ENCODE data around the gene RPGRIP1L. TPM values are rescaled to one million over a fixed set of nuclear protein-coding genes. Genes with fewer than 3 reads are reported as not detected.

RPGRIP1L gene
- total and polyA plus RNA-seq, 2 of the 13 experiments (the other 11 are each of a cell fraction or from before 2014, with no cell fraction given) = 5.0 to 13.5 TPM

DNA sequence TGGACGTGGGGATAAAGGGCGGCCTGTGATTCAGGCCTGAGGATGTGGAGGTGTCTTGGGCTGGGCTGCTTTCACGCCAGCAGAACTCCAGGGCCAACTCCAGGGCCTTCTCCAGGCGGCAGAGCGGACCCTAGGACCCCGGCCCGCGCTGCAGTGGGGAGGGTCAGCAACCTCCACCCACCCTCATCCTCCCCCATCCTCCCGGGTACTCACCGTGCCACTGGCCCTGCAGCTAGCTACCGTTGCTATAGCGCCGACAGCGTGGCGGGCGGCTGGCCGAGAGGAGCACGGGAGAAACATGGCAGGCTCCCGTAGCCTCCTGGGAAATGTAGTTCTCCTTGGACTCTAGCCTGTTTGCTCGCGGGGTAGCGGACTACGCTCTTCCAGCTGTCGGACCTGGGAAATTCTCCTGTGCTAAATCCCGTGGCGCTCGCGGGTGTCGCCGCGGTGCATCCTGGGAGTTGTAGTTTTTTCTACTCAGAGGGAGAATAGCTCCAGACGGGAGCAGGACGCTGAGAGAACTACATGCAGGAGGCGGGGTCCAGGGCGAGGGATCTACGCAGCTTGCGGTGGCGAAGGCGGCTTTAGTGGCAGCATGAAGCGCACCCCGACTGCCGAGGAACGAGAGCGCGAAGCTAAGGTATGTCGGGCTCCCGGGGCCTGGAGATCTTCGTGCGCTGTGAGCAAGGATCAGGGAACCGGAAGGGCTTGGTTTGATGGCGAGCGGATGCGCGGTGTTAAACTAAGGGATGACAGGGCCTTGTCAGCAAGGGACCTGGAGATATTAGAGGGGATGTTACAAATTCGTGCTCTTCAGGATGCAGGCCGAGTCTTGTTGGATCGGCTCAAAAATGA, at the start of gene RPGRIP1L, which contains the start of gene FTO (continued):
- TF ChIP-seq AFF4 (CRISPR knock-in tag; IDR thresholded peaks at IDR 0.05) (no peak), MEIS1 (CRISPR knock-in tag; IDR thresholded peaks at IDR 0.05; ENCODE audit: borderline replicate concordance) (peak; percentile 86), CBX2 (IDR thresholded peaks at IDR 0.05; ENCODE audit: low read depth, low read length) (no peak), CBX2 (CRISPR knock-in tag; IDR thresholded peaks at IDR 0.05; ENCODE audit: low read depth) (no peak), MAF1 (CRISPR knock-in tag; IDR thresholded peaks at IDR 0.05; ENCODE audit: borderline replicate concordance) (peak; percentile 61; the same call in 1 of the 2 replicates), TBL1XR1 (IDR thresholded peaks at IDR 0.05; ENCODE audit: borderline replicate concordance, low read length, partially characterized antibody) (peak; percentile 85), JUND (CRISPR knock-in tag; IDR thresholded peaks at IDR 0.05) (peak; percentile 14; the same call in 1 of the 2 replicates), ZNF235 (CRISPR knock-in tag; IDR thresholded peaks at IDR 0.05; ENCODE audit: borderline replicate concordance) (no peak), SP4 (CRISPR knock-in tag; IDR thresholded peaks at IDR 0.05) (peak; percentile 72; the same call in 1 of the 2 replicates), ZSCAN12 (CRISPR knock-in tag; IDR thresholded peaks at IDR 0.05) (no peak), SRF (IDR thresholded peaks at IDR 0.05; ENCODE audit: low read depth, low read length) (no peak), SNAPC4 (CRISPR knock-in tag; IDR thresholded peaks at IDR 0.05) (0 out of 2 replicates have a peak, but pooled peaks have one; percentile 27), ZNF577 (CRISPR knock-in tag; IDR thresholded peaks at IDR 0.05; ENCODE audit: borderline replicate concordance, low read depth) (no peak), ZMAT5 (CRISPR knock-in tag; IDR thresholded peaks at IDR 0.05; ENCODE audit: borderline replicate concordance, low read depth) (no peak)
- TF ChIP-seq, protein P1, sequence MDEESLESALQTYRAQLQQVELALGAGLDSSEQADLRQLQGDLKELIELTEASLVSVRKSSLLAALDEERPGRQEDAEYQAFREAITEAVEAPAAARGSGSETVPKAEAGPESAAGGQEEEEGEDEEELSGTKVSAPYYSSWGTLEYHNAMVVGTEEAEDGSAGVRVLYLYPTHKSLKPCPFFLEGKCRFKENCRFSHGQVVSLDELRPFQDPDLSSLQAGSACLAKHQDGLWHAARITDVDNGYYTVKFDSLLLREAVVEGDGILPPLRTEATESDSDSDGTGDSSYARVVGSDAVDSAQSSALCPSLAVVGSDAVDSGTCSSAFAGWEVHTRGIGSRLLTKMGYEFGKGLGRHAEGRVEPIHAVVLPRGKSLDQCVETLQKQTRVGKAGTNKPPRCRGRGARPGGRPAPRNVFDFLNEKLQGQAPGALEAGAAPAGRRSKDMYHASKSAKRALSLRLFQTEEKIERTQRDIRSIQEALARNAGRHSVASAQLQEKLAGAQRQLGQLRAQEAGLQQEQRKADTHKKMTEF (CRISPR knock-in tag; IDR thresholded peaks at IDR 0.05) = peak; percentile 97
- TF ChIP-seq, protein P2, sequence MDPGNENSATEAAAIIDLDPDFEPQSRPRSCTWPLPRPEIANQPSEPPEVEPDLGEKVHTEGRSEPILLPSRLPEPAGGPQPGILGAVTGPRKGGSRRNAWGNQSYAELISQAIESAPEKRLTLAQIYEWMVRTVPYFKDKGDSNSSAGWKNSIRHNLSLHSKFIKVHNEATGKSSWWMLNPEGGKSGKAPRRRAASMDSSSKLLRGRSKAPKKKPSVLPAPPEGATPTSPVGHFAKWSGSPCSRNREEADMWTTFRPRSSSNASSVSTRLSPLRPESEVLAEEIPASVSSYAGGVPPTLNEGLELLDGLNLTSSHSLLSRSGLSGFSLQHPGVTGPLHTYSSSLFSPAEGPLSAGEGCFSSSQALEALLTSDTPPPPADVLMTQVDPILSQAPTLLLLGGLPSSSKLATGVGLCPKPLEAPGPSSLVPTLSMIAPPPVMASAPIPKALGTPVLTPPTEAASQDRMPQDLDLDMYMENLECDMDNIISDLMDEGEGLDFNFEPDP (CRISPR knock-in tag; conservative IDR thresholded peaks at IDR 0.05) = no peak
